Measurements from ENCODE around the gene NWD2. TPM values are rescaled to one million over a fixed set of nuclear protein-coding genes. Genes with fewer than 3 reads are reported as not detected.
A peak's percentile ranks its signal among the peaks of the same experiment; 100 is the strongest.

The NWD2 gene
- total RNA-seq, 1 experiment from 2014 or later: under 0.01 TPM

GRCh38 chr4:37461801-37462200 is 217.3 kb downstream of the NWD2 start:
- intact Hi-C loops (cut with micrococcal nuclease): no loop called here

GRCh38 chr4:37463033-37463856 is 218.7 kb downstream of the NWD2 start:
- no peak for TF ChIP-seq EZH2 (IDR thresholded peaks at IDR 0.05; ENCODE audit: low read length, unreplicated experiment)
- no peak for TF ChIP-seq EZH2phosphoT487 (IDR thresholded peaks at IDR 0.05; ENCODE audit: borderline replicate concordance, low read length)
- no peak for TF ChIP-seq CTCF (conservative IDR thresholded peaks at IDR 0.05; ENCODE audit: low read depth, low read length)
- no peaks in the 10 kb centered on the region for H3K36me3 ChIP-seq (ENCODE audit: low read depth, low read length)
- H3K27me3 ChIP-seq (ENCODE audit: low read length): no peaks in the 10 kb centered on the region
- CTCF ChIA-PET: interaction anchor here (0.6 kb wide), 1 partner anchor 9 kb away, joined by 3 read pairs; a partner anchor contains a TSS
- 0 out of 2 replicates have a peak, but pooled peaks cover 14% of the 10 kb centered on the region for H3K79me2 ChIP-seq (ENCODE audit: low read length)
- H3F3A ChIP-seq (ENCODE audit: low read length, unreplicated experiment): no peaks in the 10 kb centered on the region
- no peak for ATAC-seq
- H3K4me2 ChIP-seq (ENCODE audit: low read length): no peak overlapping the region
- no peak overlapping the region for H3K27ac ChIP-seq (ENCODE audit: low read length)
- H3K9me3 ChIP-seq (ENCODE audit: low read length): no peaks in the 10 kb centered on the region
- no TSS peak for BruUV-seq (replicated peaks)
- H2AFZ ChIP-seq (ENCODE audit: low read length): no peak overlapping the region
- intact Hi-C loops (cut with micrococcal nuclease): no loop called here
- DNase-seq: no peak
- H4K20me1 ChIP-seq (ENCODE audit: low read length): no peaks in the 10 kb centered on the region
- 0 out of 2 replicates have a peak, but pooled peaks cover 8% of the 10 kb centered on the region for H3K4me1 ChIP-seq (ENCODE audit: insufficient read depth, low read length)
- POLR2A ChIA-PET (ENCODE audit: unreplicated experiment): no interaction called here
- no peak overlapping the region for H3K9ac ChIP-seq (ENCODE audit: low read length)
- H3K4me3 ChIP-seq (ENCODE audit: low read length): no peak overlapping the region
- H3K9me2 ChIP-seq (replicated peaks; ENCODE audit: low read length): no peaks in the 10 kb centered on the region

More at GRCh38 chr4:37461801-37462200, 217.3 kb downstream of the NWD2 start:
- ATAC-seq (no peak), DNase-seq (peak; percentile 9)
- Histone ChIP-seq H3K27ac (ENCODE audit: low read length) (no peak overlapping the region), H3K4me2 (ENCODE audit: low read length) (no peak overlapping the region), H3K36me3 (ENCODE audit: low read depth, low read length) (no peaks in the 10 kb centered on the region), H4K20me1 (ENCODE audit: low read length) (no peaks in the 10 kb centered on the region), H3K9me2 (replicated peaks; ENCODE audit: low read length) (no peaks in the 10 kb centered on the region), H3K4me3 (ENCODE audit: low read length) (no peak overlapping the region), H3K9ac (ENCODE audit: low read length) (no peak overlapping the region), H3K4me1 (ENCODE audit: insufficient read depth, low read length) (peaks cover 12% of the 10 kb centered on the region; the same call in 1 of the 2 replicates), H2AFZ (ENCODE audit: low read length) (0 out of 2 replicates have a peak overlapping the region, but pooled peaks have one; percentile 22), H3K27me3 (ENCODE audit: low read length) (no peaks in the 10 kb centered on the region), H3F3A (ENCODE audit: low read length, unreplicated experiment) (no peaks in the 10 kb centered on the region), H3K9me3 (ENCODE audit: low read length) (no peaks in the 10 kb centered on the region), H3K79me2 (ENCODE audit: low read length) (peaks cover 25% of the 10 kb centered on the region; the same call in 1 of the 2 replicates)
- BruUV-seq (replicated peaks): no TSS peak
- ChIA-PET CTCF (interaction anchor here (0.6 kb wide), 1 partner anchor 516 kb away, joined by 3 read pairs; no protein-coding TSS in a partner anchor), POLR2A (ENCODE audit: unreplicated experiment) (no interaction called here)
- TF ChIP-seq EZH2 (IDR thresholded peaks at IDR 0.05; ENCODE audit: low read length, unreplicated experiment): no peak
- no peak for TF ChIP-seq EZH2phosphoT487 (IDR thresholded peaks at IDR 0.05; ENCODE audit: borderline replicate concordance, low read length)
- no peak for TF ChIP-seq CTCF (conservative IDR thresholded peaks at IDR 0.05; ENCODE audit: low read depth, low read length)
